Measurements from ENCODE around the gene EIF4G3. TPM values are rescaled to one million over a fixed set of nuclear protein-coding genes. Genes with fewer than 3 reads are reported as not detected.

The EIF4G3 gene
- total and polyA plus RNA-seq, 2 of the 8 experiments (the other 6 are each of a cell fraction or from before 2014, with no cell fraction given) = 47.5 to 66.6 TPM

- TF ChIP-seq EP300 (IDR thresholded peaks at IDR 0.05; ENCODE audit: borderline replicate concordance in 1 of 2, low read depth in 2 of 2, low read length in 2 of 2) = no peak
Observed at GRCh38 chr1:21168444-21168843, 8.3 kb downstream of the EIF4G3 start (continued).
